Stimulated activated CD8-positive, alpha-beta memory T cell treated with anti-CD3 and anti-CD28 coated beads, Interleukin-4, amount 100 ng/mL, for 24 hours (primary cell): ENCODE data around the gene LGSN.
"Not testable (repeated sequence)": the region's sequence is repeated elsewhere in the genome, so short reads cannot be mapped to it uniquely, and the experiment has no call there.

Source experiments
- DNase-seq: peaks from one replicate; pipeline ENCODE4 v3.0.0-alpha.2; 2020; ENCODE audit warnings: low read depth

The LGSN gene

DNA sequence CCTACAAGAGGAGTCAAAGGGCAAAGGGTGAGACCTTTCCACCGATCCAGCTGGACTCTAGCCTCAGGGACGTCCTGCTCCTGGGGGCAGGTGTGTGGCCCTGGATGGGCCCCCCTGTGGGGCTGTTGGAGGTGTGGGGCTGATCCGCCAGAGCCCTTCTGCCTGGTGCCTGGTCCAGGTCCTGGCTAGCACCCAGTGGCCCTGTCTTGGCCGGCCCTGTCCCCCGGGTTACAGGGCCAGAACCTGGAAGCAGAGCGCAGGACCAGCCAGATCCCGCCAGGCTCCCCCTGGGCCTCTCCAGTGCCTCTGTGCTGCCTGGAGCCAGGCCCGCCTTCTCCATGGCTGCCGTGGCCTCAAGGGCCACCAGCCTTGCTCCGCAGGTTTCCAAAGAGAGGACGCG is 89.3 kb downstream of the LGSN start:
- DNase-seq = not testable (repeated sequence)

DNA sequence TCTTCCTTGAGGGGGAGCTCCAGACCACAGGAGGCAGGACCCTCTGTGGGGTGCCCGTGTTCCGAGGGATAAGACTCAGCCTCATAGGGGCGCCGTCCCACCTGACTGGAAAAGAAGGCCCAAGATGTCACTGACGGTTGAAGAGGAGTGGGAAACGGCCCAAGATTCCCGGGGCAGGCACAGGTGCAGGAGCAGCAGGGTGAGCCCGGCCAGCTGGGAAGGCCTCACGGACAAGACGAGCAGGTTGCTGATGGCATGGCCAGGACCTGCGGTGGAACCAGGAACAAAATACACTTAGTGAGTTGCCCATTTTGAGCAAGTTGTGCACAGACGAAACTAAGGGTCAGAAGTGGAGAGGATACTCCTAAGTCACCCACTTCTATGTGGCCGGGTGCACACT is 89.8 kb downstream of the LGSN start:
- DNase-seq = not testable (repeated sequence)

DNA sequence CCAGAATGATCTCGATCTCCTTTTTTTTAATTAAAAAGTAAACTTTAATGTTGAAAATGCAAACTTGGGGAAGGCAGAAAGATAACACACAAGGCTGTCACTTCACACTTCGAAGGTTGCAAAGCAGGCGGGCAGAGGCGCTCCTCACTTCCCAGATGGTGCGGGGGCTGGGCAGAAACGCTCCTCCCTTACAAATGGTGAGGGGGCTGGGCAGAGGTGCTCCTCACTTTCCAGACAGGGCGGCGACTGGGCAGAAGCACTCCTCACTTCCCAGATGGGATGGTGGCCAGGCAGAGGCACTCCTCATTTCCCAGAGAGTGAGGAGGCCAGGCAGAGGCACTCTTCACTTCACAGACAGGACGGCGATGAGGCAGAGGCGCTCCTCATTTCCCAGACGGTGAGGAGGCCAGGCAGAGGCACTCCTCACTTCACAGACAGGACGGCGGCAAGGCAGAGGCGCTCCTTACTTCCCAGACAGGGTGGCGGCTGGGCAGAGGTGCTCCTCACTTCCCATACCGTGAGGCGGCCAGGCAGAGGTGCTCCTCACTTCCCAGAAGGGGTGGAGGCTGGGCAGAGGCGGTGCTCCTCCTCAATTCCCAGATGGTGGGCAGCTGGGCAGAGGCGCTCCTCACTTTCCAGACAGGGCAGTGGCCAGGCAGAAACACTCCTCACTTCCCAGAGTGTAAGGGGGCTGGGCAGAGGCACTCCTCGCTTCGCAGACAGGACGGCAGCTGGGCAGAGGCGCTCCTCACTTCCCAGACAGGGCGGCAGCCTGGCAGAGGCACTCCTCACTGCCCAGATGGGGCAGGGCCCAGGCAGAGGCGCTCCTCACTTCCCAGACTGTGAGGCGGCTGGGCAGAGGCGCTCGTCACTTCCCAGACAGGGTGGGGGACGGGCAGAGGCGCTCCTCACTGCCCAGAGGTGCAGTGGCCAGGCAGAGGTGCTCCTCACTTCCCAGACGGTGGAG is 91.6 kb downstream of the LGSN start:
- not testable (repeated sequence) for DNase-seq

DNA sequence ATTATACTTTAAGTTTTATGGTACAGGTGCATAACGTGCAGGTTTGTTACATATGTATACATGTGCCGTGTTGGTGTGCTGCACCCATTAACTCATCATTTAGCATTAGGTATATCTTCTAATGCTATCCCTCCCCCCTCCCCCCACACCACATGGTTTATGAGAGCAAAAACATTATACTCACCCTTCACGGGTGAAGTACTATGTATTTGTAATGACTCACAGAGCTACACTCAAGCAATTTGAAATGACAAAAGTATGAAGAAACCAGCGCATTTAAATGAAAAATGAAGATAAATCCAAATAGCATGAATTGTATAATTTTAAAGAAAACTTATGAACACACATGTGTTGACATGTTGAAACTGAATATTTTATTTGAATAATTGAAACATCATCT is 93.8 kb downstream of the LGSN start:
- DNase-seq = not testable (repeated sequence)
